Measurements from ENCODE around the gene UST. TPM values are rescaled to one million over a fixed set of nuclear protein-coding genes. Genes with fewer than 3 reads are reported as not detected.
A peak's percentile ranks its signal among the peaks of the same experiment; 100 is the strongest.

The UST gene
- total RNA-seq, 2 experiments from 2014 or later: 3.7 to 4.9 TPM

DNA sequence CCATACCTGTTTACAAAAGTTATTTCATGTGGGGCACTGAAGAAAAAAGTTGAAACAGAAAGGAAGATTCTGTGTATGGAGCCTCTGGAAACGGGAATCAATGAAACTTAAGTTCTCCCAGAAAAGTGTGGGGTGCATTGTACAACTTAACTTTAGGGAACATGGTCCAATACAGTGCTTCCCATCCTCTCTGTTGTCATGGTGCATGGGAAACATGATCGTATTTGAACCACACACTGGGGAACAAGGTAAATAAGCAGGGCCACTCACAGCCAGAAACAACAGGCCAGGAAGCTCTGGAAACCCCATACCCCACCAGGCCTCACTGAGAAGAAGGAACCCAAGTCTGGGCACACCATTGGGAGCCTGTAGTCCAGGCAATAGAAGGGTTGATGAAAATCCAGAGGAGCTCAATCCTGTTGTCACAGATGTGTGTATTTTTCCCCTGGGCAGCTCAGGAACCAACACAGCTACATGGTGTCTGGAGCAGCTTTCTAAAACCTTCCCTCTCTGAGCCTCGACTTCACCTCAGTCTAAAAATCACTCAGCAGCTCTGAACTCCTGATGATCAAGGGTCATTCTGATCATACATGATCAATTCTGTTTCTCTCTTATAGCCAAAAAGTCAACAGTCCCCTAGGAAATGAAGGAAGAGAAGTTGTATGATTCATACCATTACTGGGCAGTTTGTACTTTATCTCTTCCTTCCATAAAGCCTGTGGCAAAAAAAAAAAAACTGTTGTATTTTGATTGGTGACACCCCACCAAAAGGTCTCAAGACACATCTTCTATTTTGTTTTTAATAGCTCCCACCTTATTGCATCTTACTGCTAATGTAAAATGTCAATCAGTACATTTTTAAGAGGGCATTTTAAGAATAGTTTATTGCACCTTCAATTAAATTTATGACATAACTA is 372.2 kb downstream of the UST start:
- no peak overlapping the region for H3K27ac Mint-ChIP-seq
- H3K4me3 Mint-ChIP-seq: no peak overlapping the region
- intact Hi-C loops (cut with micrococcal nuclease): no loop called here
- no peak for DNase-seq
- H3K27me3 Mint-ChIP-seq: no peaks in the 10 kb centered on the region
- H3K9me3 Mint-ChIP-seq: peaks cover 3% of the 10 kb centered on the region
- peaks cover 33% of the 10 kb centered on the region for H3K4me1 Mint-ChIP-seq (ENCODE audit: low read depth)
- CTCF ChIA-PET: interaction anchor here (0.9 kb wide), 1 partner anchor 32 kb away, joined by 3 read pairs; no protein-coding TSS in a partner anchor
- POLR2A ChIA-PET: no interaction called here
- H3K36me3 Mint-ChIP-seq: peaks cover 5% of the 10 kb centered on the region

DNA sequence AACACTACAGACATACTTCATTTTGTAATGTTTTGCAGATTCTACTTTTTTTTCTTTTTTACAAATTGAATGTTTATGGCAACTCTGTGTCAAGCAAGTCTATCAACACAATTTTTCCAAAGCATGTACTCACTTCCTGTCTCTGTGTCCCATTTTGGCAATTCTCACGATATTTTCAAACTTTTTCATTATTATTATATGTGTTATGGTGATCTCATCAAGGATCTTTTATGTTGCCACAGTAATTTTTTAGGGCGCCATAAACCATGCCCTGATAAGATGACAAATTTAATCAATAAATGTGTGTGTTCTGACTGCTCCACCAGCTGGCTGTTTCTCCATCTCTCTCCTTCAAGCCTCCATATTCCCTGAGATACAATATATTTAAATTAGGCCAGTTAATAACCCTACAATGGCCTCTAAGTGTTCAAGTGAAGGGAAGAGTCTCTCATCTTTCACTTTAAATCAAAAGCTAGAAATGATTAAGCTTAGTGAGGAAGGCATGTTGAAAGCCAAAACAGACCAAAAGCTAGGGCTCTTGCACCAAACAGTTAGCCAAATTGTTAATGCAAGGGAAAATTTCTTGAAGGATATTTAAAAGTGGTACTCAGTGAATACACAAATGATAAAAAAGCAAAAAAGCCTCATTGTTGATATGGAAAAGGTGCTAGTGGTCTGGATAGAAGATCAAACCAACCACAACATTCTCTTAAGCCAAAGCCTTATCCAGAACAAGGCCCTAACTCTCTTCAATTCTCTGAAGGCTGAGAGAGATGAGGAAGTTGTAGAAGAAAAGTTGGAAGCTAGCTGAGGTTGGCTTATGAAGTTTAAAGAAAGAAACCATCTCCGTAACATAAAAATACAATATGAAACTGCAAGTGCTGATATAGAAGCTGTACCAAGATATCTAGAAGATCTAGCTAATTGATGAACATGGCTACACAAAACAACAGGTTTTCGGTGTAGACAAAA is 376.3 kb downstream of the UST start:
- H3K4me3 Mint-ChIP-seq: no peak overlapping the region
- CTCF ChIA-PET: interaction anchor here (0.8 kb wide), 1 partner anchor 27 kb away, joined by 3 read pairs; no protein-coding TSS in a partner anchor
- DNase-seq: no peak
- H3K9me3 Mint-ChIP-seq: peaks cover 16% of the 10 kb centered on the region
- intact Hi-C loops (cut with micrococcal nuclease): loop anchor here (2.0 kb wide), 1 partner anchor 18 kb away; no protein-coding TSS in a partner anchor
- H3K4me1 Mint-ChIP-seq (ENCODE audit: low read depth): peaks cover 46% of the 10 kb centered on the region
- H3K27me3 Mint-ChIP-seq: no peaks in the 10 kb centered on the region
- POLR2A ChIA-PET: interaction anchor here (0.6 to 1.1 kb wide), 2 partner anchors 28 to 199 kb away, joined by 3 to 5 read pairs; no protein-coding TSS in a partner anchor
- peaks cover 10% of the 10 kb centered on the region for H3K36me3 Mint-ChIP-seq
- peak overlapping the region; percentile 88 for H3K27ac Mint-ChIP-seq

GRCh38 chr6:149125309-149125708 is 378.5 kb downstream of the UST start:
- Mint-ChIP-seq H3K4me3 (no peak overlapping the region), H3K27me3 (no peaks in the 10 kb centered on the region), H3K27ac (no peak overlapping the region), H3K36me3 (peaks cover 10% of the 10 kb centered on the region), H3K9me3 (peaks cover 16% of the 10 kb centered on the region), H3K4me1 (ENCODE audit: low read depth) (peaks cover 65% of the 10 kb centered on the region)
- ChIA-PET CTCF (no interaction called here), POLR2A (no interaction called here)
- no peak for DNase-seq
- intact Hi-C loops (cut with micrococcal nuclease): no loop called here
